Endothelial cell of umbilical vein (primary cell): ENCODE measurements around the gene OPCML.

ENCODE experiments used
- CTCF ChIP-seq, 2 donors: IDR thresholded peaks; 1 replicate in 1 of 2; 2 replicates in 1 of 2; pipeline ENCODE4 v1.5.1; 2011; ENCODE audit warnings: low read length in 2 of 2, mild to moderate bottlenecking in 2 of 2, moderate library complexity in 2 of 2, control low read depth in 1 of 2, inconsistent platforms in 1 of 2, low read depth in 1 of 2; ENCODE audit not compliant: insufficient read depth in 1 of 2; ENCODE audit errors: extremely low read depth in 1 of 2
- EZH2 ChIP-seq: IDR thresholded peaks from 2 replicates; pipeline ENCODE4 v1.6.1; 2012; ENCODE audit warnings: borderline replicate concordance, low read depth, mild to moderate bottlenecking, moderate library complexity, low read length, inconsistent platforms; ENCODE audit not compliant: severe bottlenecking
- FOS ChIP-seq: IDR thresholded peaks from 2 replicates; pipeline ENCODE4 v1.6.1; 2011; ENCODE audit warnings: mild to moderate bottlenecking, low read length, moderate library complexity, borderline replicate concordance; ENCODE audit not compliant: insufficient read depth
- GATA2 ChIP-seq: IDR thresholded peaks from 2 replicates; pipeline ENCODE4 v1.7.0; 2011; ENCODE audit warnings: low read depth, mild to moderate bottlenecking, moderate library complexity, mixed read lengths, low read length; ENCODE audit not compliant: insufficient read length, insufficient read depth
- JUN ChIP-seq: IDR thresholded peaks from 2 replicates; pipeline ENCODE4 v1.6.1; 2011; ENCODE audit warnings: borderline replicate concordance, low read depth; ENCODE audit not compliant: insufficient read length, insufficient read depth
- MAX ChIP-seq: IDR thresholded peaks from 2 replicates; pipeline ENCODE4 v1.6.1; 2011; ENCODE audit not compliant: insufficient read depth, insufficient read length
- POLR2A ChIP-seq: IDR thresholded peaks from 2 replicates; pipeline ENCODE4 v1.6.1; 2012; ENCODE audit warnings: low read depth, mild to moderate bottlenecking, control low read depth, low read length
- POLR2AphosphoS5 ChIP-seq: IDR thresholded peaks from 2 replicates; pipeline ENCODE4 v1.6.1; 2012; ENCODE audit warnings: low read depth, mild to moderate bottlenecking, control low read depth, low read length, moderate library complexity; ENCODE audit not compliant: insufficient read depth

GRCh38 chr11:132717824-132718223 is 814.5 kb downstream of the OPCML start:
- TF ChIP-seq POLR2A (no peak), POLR2AphosphoS5 (no peak), CTCF (IDR thresholded peaks at IDR 0.05; ENCODE audit: extremely low read depth in 1 of 2, insufficient read depth in 1 of 2, low read depth in 1 of 2, low read length in 2 of 2) (no peak), JUN (no peak), GATA2 (no peak), EZH2 (no peak), FOS (no peak), MAX (no peak)
